Mesenchymal stem cell (in vitro differentiated cells and primary cell): ENCODE data around the gene CDC42EP4.

Experiments
- DNase-seq: peaks from one replicate; pipeline ENCODE4 v3.0.0-alpha.2; 2013
- H2AFZ ChIP-seq: one replicate; pipeline ENCODE4 v1.6.1; 2013; ENCODE audit warnings: low read depth, mild to moderate bottlenecking, control low read depth, inconsistent platforms, low read length, moderate library complexity
- H2AK5ac ChIP-seq: 2 replicates; pipeline ENCODE4 v1.6.1; 2013; ENCODE audit warnings: low read length, moderate library complexity, mild to moderate bottlenecking, inconsistent platforms; ENCODE audit not compliant: severe bottlenecking
- H2BK120ac ChIP-seq: one replicate; pipeline ENCODE4 v1.6.1; 2013; ENCODE audit warnings: low read depth, mild to moderate bottlenecking, inconsistent platforms, low read length, moderate library complexity
- H2BK12ac ChIP-seq, 2 experiments: one replicate each; pipeline ENCODE4 v1.6.1; 2013; ENCODE audit warnings: inconsistent platforms in 2 of 2, low read length in 2 of 2, mild to moderate bottlenecking in 2 of 2, moderate library complexity in 2 of 2, control low read depth in 1 of 2
- H2BK15ac ChIP-seq: one replicate; pipeline ENCODE4 v1.6.1; 2013; ENCODE audit warnings: mild to moderate bottlenecking, low read depth, inconsistent platforms; ENCODE audit not compliant: poor library complexity, severe bottlenecking
- H2BK5ac ChIP-seq: 2 replicates; pipeline ENCODE4 v1.6.1; 2013; ENCODE audit warnings: low read depth, mild to moderate bottlenecking, low read length, control low read depth, inconsistent platforms; ENCODE audit not compliant: poor library complexity, severe bottlenecking
- H3K14ac ChIP-seq, 2 experiments: one replicate each; pipeline ENCODE4 v1.6.1; 2013; ENCODE audit warnings: inconsistent platforms in 2 of 2, low read length in 2 of 2, control low read depth in 1 of 2, mild to moderate bottlenecking in 1 of 2, moderate library complexity in 1 of 2
- H3K18ac ChIP-seq, 2 experiments: one replicate each; pipeline ENCODE4 v1.6.1; 2013; ENCODE audit warnings: inconsistent platforms in 2 of 2, low read length in 2 of 2, control low read depth in 1 of 2, low read depth in 1 of 2, mild to moderate bottlenecking in 1 of 2
- H3K23ac ChIP-seq, 2 experiments: one replicate each; pipeline ENCODE4 v1.6.1; 2013; ENCODE audit warnings: inconsistent platforms in 2 of 2, low read length in 2 of 2, mild to moderate bottlenecking in 2 of 2, moderate library complexity in 2 of 2, control low read depth in 1 of 2
- H3K27ac ChIP-seq: 2 replicates; pipeline ENCODE4 v1.5.1; 2013; ENCODE audit warnings: mild to moderate bottlenecking, moderate library complexity, low read length, control low read depth, inconsistent platforms; ENCODE audit not compliant: poor library complexity, severe bottlenecking
- H3K27me3 ChIP-seq, 2 experiments: 2 replicates each; pipeline versions ENCODE4 v1.6.1 to v1.7.0; 2013; ENCODE audit warnings: low read length in 2 of 2, mild to moderate bottlenecking in 2 of 2, moderate library complexity in 2 of 2, control low read depth in 1 of 2, inconsistent platforms in 1 of 2; ENCODE audit not compliant: control insufficient read depth in 1 of 2, insufficient read depth in 1 of 2
- H3K36me3 ChIP-seq, 2 experiments: 2 replicates each; pipeline versions ENCODE4 v1.6.1 to v1.7.0; 2013; ENCODE audit warnings: low read length in 2 of 2, control low read depth in 1 of 2, inconsistent platforms in 1 of 2, low read depth in 1 of 2, mild to moderate bottlenecking in 1 of 2; ENCODE audit not compliant: insufficient read depth in 2 of 2, control insufficient read depth in 1 of 2
- H3K4ac ChIP-seq, 2 experiments: one replicate each; pipeline ENCODE4 v1.6.1; 2013; ENCODE audit warnings: inconsistent platforms in 2 of 2, low read length in 2 of 2, mild to moderate bottlenecking in 2 of 2, moderate library complexity in 2 of 2, control low read depth in 1 of 2, low read depth in 1 of 2
- H3K4me1 ChIP-seq: 2 replicates; pipeline ENCODE4 v1.6.1; 2013; ENCODE audit warnings: low read depth, low read length, control low read depth; ENCODE audit not compliant: control insufficient read depth, insufficient read depth
- H3K4me2 ChIP-seq: 2 replicates; pipeline ENCODE4 v1.6.1; 2013; ENCODE audit warnings: low read length, mild to moderate bottlenecking, inconsistent platforms; ENCODE audit not compliant: poor library complexity, severe bottlenecking
- H3K4me3 ChIP-seq, 2 experiments: 2 replicates each; pipeline versions ENCODE4 v1.5.1 to v1.7.0; 2013; ENCODE audit warnings: low read length in 2 of 2, mild to moderate bottlenecking in 2 of 2, control low read depth in 1 of 2, low read depth in 1 of 2; ENCODE audit not compliant: insufficient read depth in 1 of 2
- H3K79me1 ChIP-seq: replicated peaks from 2 replicates; pipeline ENCODE4 v1.6.1; 2013; ENCODE audit warnings: mild to moderate bottlenecking, control low read depth, low read length, inconsistent platforms; ENCODE audit not compliant: poor library complexity, severe bottlenecking
- H3K9ac ChIP-seq: 2 replicates; pipeline ENCODE4 v1.7.0; 2013; ENCODE audit warnings: mild to moderate bottlenecking, low read length, moderate library complexity
- H3K9me3 ChIP-seq: 2 replicates; pipeline ENCODE4 v1.7.0; 2013; ENCODE audit warnings: mild to moderate bottlenecking, low read length; ENCODE audit not compliant: control insufficient read depth
- H4K8ac ChIP-seq: one replicate; pipeline ENCODE4 v1.6.1; 2013; ENCODE audit warnings: inconsistent platforms, mild to moderate bottlenecking, low read length, moderate library complexity
- H4K91ac ChIP-seq: one replicate; pipeline ENCODE4 v1.6.1; 2013; ENCODE audit warnings: mild to moderate bottlenecking, low read length, inconsistent platforms
- WGBS: methylation state at CpG from one replicate; pipeline ENCODE4 v1.1.7; 2013; ENCODE audit warnings: mixed read lengths; 5-methylcytosine and 5-hydroxymethylcytosine counted together

CDC42EP4 gene

GRCh38 chr17:73304971-73305812, 6.6 kb downstream of the CDC42EP4 start:
- Histone ChIP-seq H3K18ac (peak overlapping the region; percentile 2 to 92), H4K91ac (peak overlapping the region; percentile 85), H2BK15ac (peak overlapping the region; percentile 88), H3K79me1 (no peaks in the 10 kb centered on the region), H3K4ac (peak overlapping the region; percentile 75 to 89), H3K4me3 (peak overlapping the region; percentile 36 to 64), H3K23ac (no peak overlapping the region), H3K4me2 (peak overlapping the region; percentile 74), H3K36me3 (peaks cover 6 to 8% of the 10 kb centered on the region in 2 experiments), H4K8ac (peak overlapping the region; percentile 98), H3K27ac (peak overlapping the region; percentile 70), H3K27me3 (no peaks in the 10 kb centered on the region), H2BK120ac (peak overlapping the region; percentile 93), H3K4me1 (peaks cover 48% of the 10 kb centered on the region), H3K14ac (peak overlapping the region in 1 of 2 experiments; percentile 68), H3K9ac (peak overlapping the region; percentile 80), H3K9me3 (no peaks in the 10 kb centered on the region), H2BK5ac (peak overlapping the region; percentile 33), H2AFZ (no peak overlapping the region), H2BK12ac (peak overlapping the region; percentile 62 to 95), H2AK5ac (peak overlapping the region; percentile 90)
- peak; percentile 96 for DNase-seq
- WGBS, result 10% methylated on average over 16 of the region's 16 CpGs

- H3K18ac ChIP-seq, result peak overlapping the region; percentile 11 to 92
- peak overlapping the region; percentile 80 for H3K9ac ChIP-seq
- H4K8ac ChIP-seq, result peak overlapping the region; percentile 56
- H2BK15ac ChIP-seq, result no peak overlapping the region
- H2BK5ac ChIP-seq, result no peak overlapping the region
- 26% methylated on average over 7 of the region's 8 CpGs for WGBS
- peak overlapping the region; percentile 93 for H2BK120ac ChIP-seq
- H3K79me1 ChIP-seq, result peaks cover 2% of the 10 kb centered on the region
- no peak overlapping the region for H3K23ac ChIP-seq
- peak overlapping the region; percentile 28 to 95 for H2BK12ac ChIP-seq
- no peak overlapping the region for H2AFZ ChIP-seq
- H3K9me3 ChIP-seq, result no peaks in the 10 kb centered on the region
- H4K91ac ChIP-seq, result peak overlapping the region; percentile 31
- H3K4me2 ChIP-seq, result no peak overlapping the region
- peak overlapping the region in 1 of 2 experiments; percentile 64 for H3K4me3 ChIP-seq
- peak; percentile 74 for DNase-seq
- H3K27ac ChIP-seq, result peak overlapping the region; percentile 70
- no peaks in the 10 kb centered on the region for H3K27me3 ChIP-seq
- H3K4me1 ChIP-seq, result peaks cover 51% of the 10 kb centered on the region
- H3K14ac ChIP-seq, result no peak overlapping the region
- H3K36me3 ChIP-seq, result peaks cover 10 to 11% of the 10 kb centered on the region in 2 experiments
- H3K4ac ChIP-seq, result peak overlapping the region in 1 of 2 experiments; percentile 75
- H2AK5ac ChIP-seq, result peak overlapping the region; percentile 1
Observed at GRCh38 chr17:73304438-73304837, 7.4 kb downstream of the CDC42EP4 start.

- H3K4me2 ChIP-seq, result no peak overlapping the region
- H3K23ac ChIP-seq, result no peak overlapping the region
- H3K4me1 ChIP-seq, result peaks cover 51% of the 10 kb centered on the region
- no peak overlapping the region for H4K91ac ChIP-seq
- no peak overlapping the region for H2BK5ac ChIP-seq
- 97% methylated on average over 2 of the region's 3 CpGs for WGBS
- H3K9me3 ChIP-seq, result no peaks in the 10 kb centered on the region
- no peak overlapping the region for H2BK12ac ChIP-seq
- H4K8ac ChIP-seq, result no peak overlapping the region
- no peak overlapping the region for H2AK5ac ChIP-seq
- H3K4me3 ChIP-seq, result no peak overlapping the region
- H3K14ac ChIP-seq, result no peak overlapping the region
- no peak overlapping the region for H3K4ac ChIP-seq
- no peak overlapping the region for H2BK15ac ChIP-seq
- H3K27me3 ChIP-seq, result no peaks in the 10 kb centered on the region
- no peak overlapping the region for H3K18ac ChIP-seq
- peaks cover 3 to 11% of the 10 kb centered on the region in 2 experiments for H3K36me3 ChIP-seq
- peaks cover 2% of the 10 kb centered on the region for H3K79me1 ChIP-seq
- peak; percentile 33 for DNase-seq
- H2BK120ac ChIP-seq, result no peak overlapping the region
- H2AFZ ChIP-seq, result no peak overlapping the region
- no peak overlapping the region for H3K27ac ChIP-seq
- peak overlapping the region; percentile 19 for H3K9ac ChIP-seq
Observed at GRCh38 chr17:73302189-73302588, 9.6 kb downstream of the CDC42EP4 start.

- Histone ChIP-seq H3K36me3 (peaks cover 3 to 6% of the 10 kb centered on the region in 2 experiments), H3K9ac (no peak overlapping the region)
- WGBS, result 100% methylated on average over 1 of the region's 2 CpGs
Observed at GRCh38 chr17:73301369-73301768, 10.4 kb downstream of the CDC42EP4 start.

More at GRCh38 chr17:73301369-73301768, 10.4 kb downstream of the CDC42EP4 start:
- Histone ChIP-seq H2AFZ (no peak overlapping the region), H3K4me3 (no peak overlapping the region), H4K8ac (no peak overlapping the region), H3K27me3 (no peaks in the 10 kb centered on the region), H3K9me3 (no peaks in the 10 kb centered on the region), H2BK12ac (no peak overlapping the region), H2BK120ac (no peak overlapping the region), H3K4ac (no peak overlapping the region), H3K23ac (no peak overlapping the region), H4K91ac (no peak overlapping the region), H3K4me2 (no peak overlapping the region), H3K27ac (no peak overlapping the region), H3K18ac (no peak overlapping the region), H2BK15ac (no peak overlapping the region), H3K14ac (no peak overlapping the region), H3K4me1 (peaks cover 44% of the 10 kb centered on the region), H2AK5ac (no peak overlapping the region), H3K79me1 (peaks cover 2% of the 10 kb centered on the region), H2BK5ac (no peak overlapping the region)
- no peak for DNase-seq
